ENCODE measurements around the gene COL4A2.

DNA sequence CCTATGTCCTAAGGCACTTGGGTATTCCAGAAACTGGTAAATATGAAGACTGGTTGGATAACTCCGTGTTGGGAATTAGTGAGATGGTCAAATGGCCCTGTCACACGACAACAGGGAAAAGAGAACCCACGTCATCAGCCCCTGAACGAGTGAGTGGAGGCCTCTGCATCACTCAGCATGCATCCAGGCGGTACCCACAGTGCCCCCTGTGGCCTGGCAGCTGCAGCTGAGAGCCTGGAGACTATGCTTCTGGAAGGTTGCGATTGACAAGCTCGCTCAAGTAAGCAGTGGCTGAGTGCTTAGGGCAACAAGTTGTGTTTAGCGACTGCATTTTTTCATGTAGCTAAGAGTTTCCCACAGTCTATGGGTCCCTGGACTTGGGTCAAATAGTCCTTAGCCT, 55.9 kb downstream of the COL4A2 start:
- TF ChIP-seq POLR2A (IDR thresholded peaks at IDR 0.05) (no peak), EP300 (IDR thresholded peaks at IDR 0.05) (no peak)

All from ovary (tissue), 1 donor.